Activated CD8-positive, alpha-beta T cell treated with anti-CD3 and anti-CD28 coated beads, Interleukin-2, amount 10 ng/mL, durations not matched to agents 7 days and 5 days (primary cell): ENCODE results near the gene FAF1. TPM values are rescaled to one million over a fixed set of nuclear protein-coding genes. Genes with fewer than 3 reads are reported as not detected.

Experiments used
- ATAC-seq: fragments of 150-1000 bp; cut with Tn5 transposase; one replicate; pipeline ENCODE4 v1.10.0; 2021; ENCODE audit warnings: moderate library complexity
- CTCF ChIA-PET: fragments of 350-600 bp; sonication (Branson Sonifier 250); formaldehyde crosslinking; loops from one replicate; lab custom pipeline; 2021; ENCODE audit warnings: antibody characterized with exemption; lab: Charles Lee
- POLR2A ChIA-PET: fragments of 350-600 bp; sonication (Branson Sonifier 250); formaldehyde crosslinking; loops from one replicate; lab custom pipeline; 2021; ENCODE audit warnings: antibody characterized with exemption; lab: Charles Lee
- DNase-seq: peaks from one replicate; pipeline ENCODE4 v3.0.0-alpha.2; 2020
- H3K27ac Mint-ChIP-seq: one replicate; pipeline ENCODE4 v1.8.0; 2021; ENCODE audit warnings: mild to moderate bottlenecking, mixed read lengths
- H3K27me3 Mint-ChIP-seq: one replicate; pipeline ENCODE4 v1.8.0; 2021; ENCODE audit warnings: low read depth, mixed read lengths
- H3K36me3 Mint-ChIP-seq: one replicate; pipeline ENCODE4 v1.8.0; 2021; ENCODE audit warnings: low read depth, mixed read lengths
- H3K4me1 Mint-ChIP-seq: one replicate; pipeline ENCODE4 v1.8.0; 2021; ENCODE audit warnings: low read depth, mixed read lengths
- H3K4me3 Mint-ChIP-seq: one replicate; pipeline ENCODE4 v1.8.0; 2021; ENCODE audit warnings: mild to moderate bottlenecking, mixed read lengths
- H3K9me3 Mint-ChIP-seq: one replicate; pipeline ENCODE4 v1.8.0; 2022; ENCODE audit warnings: mixed read lengths; ENCODE audit not compliant: insufficient read depth
- total RNA-seq, 2 experiments: library from RNA; stranded (reverse); gene quantifications; one replicate each; pipeline ENCODE4 v1.2.3, GENCODE V29; 2021

FAF1 gene
- total RNA-seq, 2 experiments from 2014 or later = 95.6 to 104 TPM

- CTCF ChIA-PET = no interaction called here
- DNase-seq (no peak), ATAC-seq (no peak)
- Mint-ChIP-seq H3K4me3 (no peak overlapping the region), H3K9me3 (no peaks in the 10 kb centered on the region), H3K4me1 (peaks cover 10% of the 10 kb centered on the region), H3K27ac (no peak overlapping the region), H3K36me3 (peaks cover 6% of the 10 kb centered on the region), H3K27me3 (no peaks in the 10 kb centered on the region)
- POLR2A ChIA-PET = no interaction called here
Observed at GRCh38 chr1:50656931-50657330, 303.1 kb downstream of the FAF1 start.

GRCh38 chr1:50651476-50652263, 308.4 kb downstream of the FAF1 start:
- peaks cover 6% of the 10 kb centered on the region for H3K36me3 Mint-ChIP-seq
- CTCF ChIA-PET = no interaction called here
- no peaks in the 10 kb centered on the region for H3K27me3 Mint-ChIP-seq
- H3K4me1 Mint-ChIP-seq = no peaks in the 10 kb centered on the region
- no peaks in the 10 kb centered on the region for H3K9me3 Mint-ChIP-seq
- no peak for ATAC-seq
- H3K27ac Mint-ChIP-seq = no peak overlapping the region
- DNase-seq = no peak
- H3K4me3 Mint-ChIP-seq = no peak overlapping the region
- POLR2A ChIA-PET = no interaction called here

- H3K4me1 Mint-ChIP-seq = no peaks in the 10 kb centered on the region
- H3K9me3 Mint-ChIP-seq = no peaks in the 10 kb centered on the region
- no peaks in the 10 kb centered on the region for H3K27me3 Mint-ChIP-seq
- DNase-seq (no peak), ATAC-seq (no peak)
- ChIA-PET POLR2A (no interaction called here), CTCF (no interaction called here)
- peaks cover 4% of the 10 kb centered on the region for H3K36me3 Mint-ChIP-seq
- H3K4me3 Mint-ChIP-seq = no peak overlapping the region
- no peak overlapping the region for H3K27ac Mint-ChIP-seq
Observed at GRCh38 chr1:50646526-50646925, 313.5 kb downstream of the FAF1 start.

GRCh38 chr1:50645139-50645538, 314.9 kb downstream of the FAF1 start:
- no peak for ATAC-seq
- no peak for DNase-seq
- no peak overlapping the region for H3K27ac Mint-ChIP-seq
- peaks cover 4% of the 10 kb centered on the region for H3K36me3 Mint-ChIP-seq
- H3K27me3 Mint-ChIP-seq = no peaks in the 10 kb centered on the region
- H3K4me3 Mint-ChIP-seq = no peak overlapping the region
- H3K4me1 Mint-ChIP-seq = no peaks in the 10 kb centered on the region
- no peaks in the 10 kb centered on the region for H3K9me3 Mint-ChIP-seq
- CTCF ChIA-PET = no interaction called here
- POLR2A ChIA-PET = no interaction called here

- no peak overlapping the region for H3K4me3 Mint-ChIP-seq
- no peaks in the 10 kb centered on the region for H3K9me3 Mint-ChIP-seq
- ChIA-PET POLR2A (no interaction called here), CTCF (no interaction called here)
- ATAC-seq (no peak), DNase-seq (no peak)
- no peaks in the 10 kb centered on the region for H3K27me3 Mint-ChIP-seq
- H3K36me3 Mint-ChIP-seq = peaks cover 4% of the 10 kb centered on the region
- H3K4me1 Mint-ChIP-seq = no peaks in the 10 kb centered on the region
- no peak overlapping the region for H3K27ac Mint-ChIP-seq
Observed at GRCh38 chr1:50644447-50645105, 315.5 kb downstream of the FAF1 start.

- POLR2A ChIA-PET = no interaction called here
- ATAC-seq = no peak
- CTCF ChIA-PET = no interaction called here
- H3K36me3 Mint-ChIP-seq = no peaks in the 10 kb centered on the region
- no peaks in the 10 kb centered on the region for H3K9me3 Mint-ChIP-seq
- H3K4me3 Mint-ChIP-seq = no peak overlapping the region
- no peaks in the 10 kb centered on the region for H3K27me3 Mint-ChIP-seq
- no peak for DNase-seq
- H3K4me1 Mint-ChIP-seq = no peaks in the 10 kb centered on the region
- no peak overlapping the region for H3K27ac Mint-ChIP-seq
Observed at GRCh38 chr1:50637460-50637859, 322.6 kb downstream of the FAF1 start.

GRCh38 chr1:50634251-50634650, 325.8 kb downstream of the FAF1 start:
- Mint-ChIP-seq H3K27ac (no peak overlapping the region), H3K36me3 (no peaks in the 10 kb centered on the region), H3K9me3 (no peaks in the 10 kb centered on the region), H3K27me3 (no peaks in the 10 kb centered on the region), H3K4me1 (no peaks in the 10 kb centered on the region), H3K4me3 (no peak overlapping the region)
- DNase-seq (no peak), ATAC-seq (no peak)
- CTCF ChIA-PET = no interaction called here
- POLR2A ChIA-PET = no interaction called here

- Mint-ChIP-seq H3K27ac (no peak overlapping the region), H3K9me3 (no peaks in the 10 kb centered on the region), H3K27me3 (no peaks in the 10 kb centered on the region), H3K4me3 (no peak overlapping the region), H3K36me3 (no peaks in the 10 kb centered on the region), H3K4me1 (no peaks in the 10 kb centered on the region)
- POLR2A ChIA-PET = no interaction called here
- CTCF ChIA-PET = no interaction called here
- ATAC-seq (no peak), DNase-seq (no peak)
Observed at GRCh38 chr1:50633465-50633864, 326.6 kb downstream of the FAF1 start.

GRCh38 chr1:50631161-50631560, 328.9 kb downstream of the FAF1 start:
- ATAC-seq (no peak), DNase-seq (no peak)
- H3K27ac Mint-ChIP-seq = no peak overlapping the region
- no peaks in the 10 kb centered on the region for H3K27me3 Mint-ChIP-seq
- ChIA-PET CTCF (no interaction called here), POLR2A (no interaction called here)
- no peaks in the 10 kb centered on the region for H3K36me3 Mint-ChIP-seq
- no peak overlapping the region for H3K4me3 Mint-ChIP-seq
- no peaks in the 10 kb centered on the region for H3K9me3 Mint-ChIP-seq
- no peaks in the 10 kb centered on the region for H3K4me1 Mint-ChIP-seq

- Mint-ChIP-seq H3K36me3 (peaks cover 13% of the 10 kb centered on the region), H3K9me3 (peaks cover 14% of the 10 kb centered on the region), H3K4me3 (no peak overlapping the region), H3K27ac (no peak overlapping the region), H3K27me3 (no peaks in the 10 kb centered on the region), H3K4me1 (no peaks in the 10 kb centered on the region)
- ChIA-PET POLR2A (no interaction called here), CTCF (interaction anchor here (1.0 kb wide), 1 partner anchor 17 kb away, joined by 5 read pairs; no protein-coding TSS in a partner anchor)
- ATAC-seq (no peak), DNase-seq (no peak)
Observed at GRCh38 chr1:50622259-50622658, 337.8 kb downstream of the FAF1 start.

- H3K4me3 Mint-ChIP-seq = no peak overlapping the region
- H3K27me3 Mint-ChIP-seq = no peaks in the 10 kb centered on the region
- peaks cover 14% of the 10 kb centered on the region for H3K9me3 Mint-ChIP-seq
- no peak overlapping the region for H3K27ac Mint-ChIP-seq
- ATAC-seq (no peak), DNase-seq (no peak)
- no peaks in the 10 kb centered on the region for H3K4me1 Mint-ChIP-seq
- ChIA-PET POLR2A (interaction anchor here (0.7 kb wide), 1 partner anchor 329 kb away, joined by 4 read pairs; no protein-coding TSS in a partner anchor), CTCF (interaction anchor here (0.6 to 1.6 kb wide), 5 partner anchors 84 to 1305 kb away, joined by 3 to 4 read pairs (median 3); no protein-coding TSS in a partner anchor)
- H3K36me3 Mint-ChIP-seq = peaks cover 13% of the 10 kb centered on the region
Observed at GRCh38 chr1:50620680-50621329, 339.3 kb downstream of the FAF1 start.
